Osteocyte (in vitro differentiated cells): ENCODE results near the gene CTU1. TPM values are rescaled to one million over a fixed set of nuclear protein-coding genes. Genes with fewer than 3 reads are reported as not detected.

Experiments
- DNase-seq: peaks from one replicate; pipeline ENCODE4 v3.0.0; 2021; ENCODE audit warnings: mixed read lengths; ENCODE audit not compliant: unreplicated experiment; ENCODE audit errors: extremely low spot score
- H3K27ac Mint-ChIP-seq: one replicate; pipeline ENCODE4 v1.8.0; 2021; ENCODE audit warnings: mild to moderate bottlenecking, mixed read lengths; ENCODE audit not compliant: unreplicated experiment
- H3K27me3 Mint-ChIP-seq: one replicate; pipeline ENCODE4 v1.8.0; 2021; ENCODE audit warnings: mixed read lengths; ENCODE audit not compliant: unreplicated experiment
- H3K36me3 Mint-ChIP-seq: one replicate; pipeline ENCODE4 v1.8.0; 2021; ENCODE audit warnings: mixed read lengths; ENCODE audit not compliant: unreplicated experiment
- H3K4me1 Mint-ChIP-seq: one replicate; pipeline ENCODE4 v1.8.0; 2021; ENCODE audit warnings: mixed read lengths; ENCODE audit not compliant: unreplicated experiment
- H3K4me3 Mint-ChIP-seq: one replicate; pipeline ENCODE4 v1.8.0; 2021; ENCODE audit warnings: mild to moderate bottlenecking, moderate library complexity, mixed read lengths; ENCODE audit not compliant: unreplicated experiment
- H3K9me3 Mint-ChIP-seq: one replicate; pipeline ENCODE4 v1.8.0; 2021; ENCODE audit warnings: mixed read lengths; ENCODE audit not compliant: unreplicated experiment
- total RNA-seq: library from RNA; stranded (reverse); gene quantifications from 2 replicates; pipeline ENCODE4 v1.2.1, GENCODE V29; 2021
- TF ChIP-seq, protein P1 (sequence below): fragments of 200-600 bp; sonication (generic); IDR thresholded peaks from 2 replicates; pipeline ENCODE4 v1.5.0; 2021; ENCODE audit warnings: antibody characterized with exemption, mild to moderate bottlenecking, moderate library complexity

CTU1 gene
- total RNA-seq, 1 donor from 2014 or later, result 5.6 TPM

- no peak overlapping the region for H3K27ac Mint-ChIP-seq
- TF ChIP-seq, protein P1, sequence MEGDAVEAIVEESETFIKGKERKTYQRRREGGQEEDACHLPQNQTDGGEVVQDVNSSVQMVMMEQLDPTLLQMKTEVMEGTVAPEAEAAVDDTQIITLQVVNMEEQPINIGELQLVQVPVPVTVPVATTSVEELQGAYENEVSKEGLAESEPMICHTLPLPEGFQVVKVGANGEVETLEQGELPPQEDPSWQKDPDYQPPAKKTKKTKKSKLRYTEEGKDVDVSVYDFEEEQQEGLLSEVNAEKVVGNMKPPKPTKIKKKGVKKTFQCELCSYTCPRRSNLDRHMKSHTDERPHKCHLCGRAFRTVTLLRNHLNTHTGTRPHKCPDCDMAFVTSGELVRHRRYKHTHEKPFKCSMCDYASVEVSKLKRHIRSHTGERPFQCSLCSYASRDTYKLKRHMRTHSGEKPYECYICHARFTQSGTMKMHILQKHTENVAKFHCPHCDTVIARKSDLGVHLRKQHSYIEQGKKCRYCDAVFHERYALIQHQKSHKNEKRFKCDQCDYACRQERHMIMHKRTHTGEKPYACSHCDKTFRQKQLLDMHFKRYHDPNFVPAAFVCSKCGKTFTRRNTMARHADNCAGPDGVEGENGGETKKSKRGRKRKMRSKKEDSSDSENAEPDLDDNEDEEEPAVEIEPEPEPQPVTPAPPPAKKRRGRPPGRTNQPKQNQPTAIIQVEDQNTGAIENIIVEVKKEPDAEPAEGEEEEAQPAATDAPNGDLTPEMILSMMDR, result no peak
- no peak overlapping the region for H3K4me3 Mint-ChIP-seq
- no peaks in the 10 kb centered on the region for H3K4me1 Mint-ChIP-seq
- no peak for DNase-seq
- no peaks in the 10 kb centered on the region for H3K36me3 Mint-ChIP-seq
- H3K9me3 Mint-ChIP-seq, result peaks cover 11% of the 10 kb centered on the region
- H3K27me3 Mint-ChIP-seq, result no peaks in the 10 kb centered on the region
These were observed 29.5 kb downstream of the CTU1 start for GRCh38 chr19:51078731-51079130.

- Mint-ChIP-seq H3K9me3 (peaks cover 18% of the 10 kb centered on the region), H3K36me3 (no peaks in the 10 kb centered on the region), H3K4me3 (no peak overlapping the region), H3K27ac (no peak overlapping the region), H3K27me3 (no peaks in the 10 kb centered on the region), H3K4me1 (no peaks in the 10 kb centered on the region)
- TF ChIP-seq, protein P1, result no peak
- no peak for DNase-seq
These were observed 30.1 kb downstream of the CTU1 start for GRCh38 chr19:51078104-51078503.

DNA sequence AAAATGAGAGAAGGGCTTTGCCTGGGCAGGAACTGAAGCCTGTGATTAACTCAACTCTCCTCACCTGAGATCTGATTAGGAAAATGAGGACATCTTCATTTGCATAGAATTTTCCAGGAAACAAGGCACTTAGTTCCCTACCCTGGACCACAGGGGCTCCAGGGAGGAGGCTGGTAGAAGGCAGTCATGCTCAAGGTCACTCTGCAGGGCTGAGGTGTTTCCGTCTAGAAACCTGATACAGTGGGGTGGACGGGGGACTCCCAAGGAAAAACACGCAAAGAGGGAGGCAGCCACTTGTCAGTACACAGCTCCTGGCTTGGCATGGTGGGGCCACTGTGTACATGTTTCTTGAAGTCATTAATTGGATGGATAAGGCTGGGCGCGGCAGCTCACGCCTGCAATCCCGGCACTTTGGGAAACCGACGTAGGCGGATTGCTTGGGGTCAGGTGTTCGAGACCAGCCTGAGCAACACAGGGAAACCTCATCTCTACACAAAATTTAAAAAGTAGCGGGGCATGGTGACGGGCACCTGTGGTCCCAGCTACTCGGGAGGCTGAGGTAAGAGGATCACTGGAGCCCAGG is 31.5 kb downstream of the CTU1 start:
- H3K27me3 Mint-ChIP-seq, result no peaks in the 10 kb centered on the region
- H3K27ac Mint-ChIP-seq, result no peak overlapping the region
- H3K4me3 Mint-ChIP-seq, result no peak overlapping the region
- H3K9me3 Mint-ChIP-seq, result peaks cover 31% of the 10 kb centered on the region
- DNase-seq, result no peak
- no peaks in the 10 kb centered on the region for H3K36me3 Mint-ChIP-seq
- TF ChIP-seq, protein P1, result no peak
- no peaks in the 10 kb centered on the region for H3K4me1 Mint-ChIP-seq

- TF ChIP-seq, protein P1, result no peak
- Mint-ChIP-seq H3K36me3 (no peaks in the 10 kb centered on the region), H3K9me3 (peaks cover 32% of the 10 kb centered on the region), H3K27me3 (no peaks in the 10 kb centered on the region), H3K4me1 (no peaks in the 10 kb centered on the region), H3K27ac (no peak overlapping the region), H3K4me3 (no peak overlapping the region)
- no peak for DNase-seq
These were observed 32.2 kb downstream of the CTU1 start for GRCh38 chr19:51075998-51076397.

- TF ChIP-seq, protein P1, result no peak
- peaks cover 33% of the 10 kb centered on the region for H3K9me3 Mint-ChIP-seq
- no peak overlapping the region for H3K4me3 Mint-ChIP-seq
- no peak for DNase-seq
- no peaks in the 10 kb centered on the region for H3K4me1 Mint-ChIP-seq
- peaks cover 2% of the 10 kb centered on the region for H3K27me3 Mint-ChIP-seq
- H3K27ac Mint-ChIP-seq, result no peak overlapping the region
- no peaks in the 10 kb centered on the region for H3K36me3 Mint-ChIP-seq
These were observed 37.2 kb downstream of the CTU1 start for GRCh38 chr19:51071095-51071405.
